Measurements from ENCODE around the gene C5orf24. TPM values are rescaled to one million over a fixed set of nuclear protein-coding genes. Genes with fewer than 3 reads are reported as not detected.

C5orf24 gene
- total and polyA plus RNA-seq, 10 of the 15 experiments (the other 5 are each of a cell fraction or from before 2014, with no cell fraction given) = 5.4 to 26.8 (median 15.6) TPM

- TF ChIP-seq IRF4 (IDR thresholded peaks at IDR 0.05; ENCODE audit: low read depth, low read length) = peak; percentile 25; the same call in 1 of the 2 replicates
- TF ChIP-seq USF1 (IDR thresholded peaks at IDR 0.05; ENCODE audit: borderline replicate concordance, extremely low read length, insufficient read depth, low read depth, low read length) = no peak
- TF ChIP-seq IKZF2 (IDR thresholded peaks at IDR 0.05) = no peak
- no peak for TF ChIP-seq CTCF (IDR thresholded peaks at IDR 0.05 in 2 of 3, conservative IDR thresholded peaks at IDR 0.05 in 1 of 3; ENCODE audit: control insufficient read depth in 2 of 3, extremely low read depth in 1 of 3, insufficient read depth in 1 of 3, low read depth in 3 of 3, low read length in 3 of 3)
- TF ChIP-seq, protein P1, sequence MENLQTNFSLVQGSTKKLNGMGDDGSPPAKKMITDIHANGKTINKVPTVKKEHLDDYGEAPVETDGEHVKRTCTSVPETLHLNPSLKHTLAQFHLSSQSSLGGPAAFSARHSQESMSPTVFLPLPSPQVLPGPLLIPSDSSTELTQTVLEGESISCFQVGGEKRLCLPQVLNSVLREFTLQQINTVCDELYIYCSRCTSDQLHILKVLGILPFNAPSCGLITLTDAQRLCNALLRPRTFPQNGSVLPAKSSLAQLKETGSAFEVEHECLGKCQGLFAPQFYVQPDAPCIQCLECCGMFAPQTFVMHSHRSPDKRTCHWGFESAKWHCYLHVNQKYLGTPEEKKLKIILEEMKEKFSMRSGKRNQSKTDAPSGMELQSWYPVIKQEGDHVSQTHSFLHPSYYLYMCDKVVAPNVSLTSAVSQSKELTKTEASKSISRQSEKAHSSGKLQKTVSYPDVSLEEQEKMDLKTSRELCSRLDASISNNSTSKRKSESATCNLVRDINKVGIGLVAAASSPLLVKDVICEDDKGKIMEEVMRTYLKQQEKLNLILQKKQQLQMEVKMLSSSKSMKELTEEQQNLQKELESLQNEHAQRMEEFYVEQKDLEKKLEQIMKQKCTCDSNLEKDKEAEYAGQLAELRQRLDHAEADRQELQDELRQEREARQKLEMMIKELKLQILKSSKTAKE (IDR thresholded peaks at IDR 0.05; ENCODE audit: low read depth, poor library complexity, severe bottlenecking) = no peak
- no peak for TF ChIP-seq MTA2 (IDR thresholded peaks at IDR 0.05; ENCODE audit: low read depth)
- TF ChIP-seq SMC3 (IDR thresholded peaks at IDR 0.05; ENCODE audit: borderline replicate concordance, low read length) = no peak
- no peak for TF ChIP-seq TBL1XR1 (IDR thresholded peaks at IDR 0.05; ENCODE audit: low read depth, low read length)
- TF ChIP-seq NR2C2 (IDR thresholded peaks at IDR 0.05; ENCODE audit: borderline replicate concordance, control insufficient read depth, insufficient read length, low read depth) = no peak
- TF ChIP-seq, protein P2, sequence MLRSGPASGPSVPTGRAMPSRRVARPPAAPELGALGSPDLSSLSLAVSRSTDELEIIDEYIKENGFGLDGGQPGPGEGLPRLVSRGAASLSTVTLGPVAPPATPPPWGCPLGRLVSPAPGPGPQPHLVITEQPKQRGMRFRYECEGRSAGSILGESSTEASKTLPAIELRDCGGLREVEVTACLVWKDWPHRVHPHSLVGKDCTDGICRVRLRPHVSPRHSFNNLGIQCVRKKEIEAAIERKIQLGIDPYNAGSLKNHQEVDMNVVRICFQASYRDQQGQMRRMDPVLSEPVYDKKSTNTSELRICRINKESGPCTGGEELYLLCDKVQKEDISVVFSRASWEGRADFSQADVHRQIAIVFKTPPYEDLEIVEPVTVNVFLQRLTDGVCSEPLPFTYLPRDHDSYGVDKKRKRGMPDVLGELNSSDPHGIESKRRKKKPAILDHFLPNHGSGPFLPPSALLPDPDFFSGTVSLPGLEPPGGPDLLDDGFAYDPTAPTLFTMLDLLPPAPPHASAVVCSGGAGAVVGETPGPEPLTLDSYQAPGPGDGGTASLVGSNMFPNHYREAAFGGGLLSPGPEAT (IDR thresholded peaks at IDR 0.05; ENCODE audit: low read depth) = peak; percentile 57
- TF ChIP-seq SMARCA5 (IDR thresholded peaks at IDR 0.05) = peak; percentile 76; the same call in 1 of the 2 replicates
- no peak for TF ChIP-seq PAX8 (IDR thresholded peaks at IDR 0.05)
- TF ChIP-seq, protein P3, sequence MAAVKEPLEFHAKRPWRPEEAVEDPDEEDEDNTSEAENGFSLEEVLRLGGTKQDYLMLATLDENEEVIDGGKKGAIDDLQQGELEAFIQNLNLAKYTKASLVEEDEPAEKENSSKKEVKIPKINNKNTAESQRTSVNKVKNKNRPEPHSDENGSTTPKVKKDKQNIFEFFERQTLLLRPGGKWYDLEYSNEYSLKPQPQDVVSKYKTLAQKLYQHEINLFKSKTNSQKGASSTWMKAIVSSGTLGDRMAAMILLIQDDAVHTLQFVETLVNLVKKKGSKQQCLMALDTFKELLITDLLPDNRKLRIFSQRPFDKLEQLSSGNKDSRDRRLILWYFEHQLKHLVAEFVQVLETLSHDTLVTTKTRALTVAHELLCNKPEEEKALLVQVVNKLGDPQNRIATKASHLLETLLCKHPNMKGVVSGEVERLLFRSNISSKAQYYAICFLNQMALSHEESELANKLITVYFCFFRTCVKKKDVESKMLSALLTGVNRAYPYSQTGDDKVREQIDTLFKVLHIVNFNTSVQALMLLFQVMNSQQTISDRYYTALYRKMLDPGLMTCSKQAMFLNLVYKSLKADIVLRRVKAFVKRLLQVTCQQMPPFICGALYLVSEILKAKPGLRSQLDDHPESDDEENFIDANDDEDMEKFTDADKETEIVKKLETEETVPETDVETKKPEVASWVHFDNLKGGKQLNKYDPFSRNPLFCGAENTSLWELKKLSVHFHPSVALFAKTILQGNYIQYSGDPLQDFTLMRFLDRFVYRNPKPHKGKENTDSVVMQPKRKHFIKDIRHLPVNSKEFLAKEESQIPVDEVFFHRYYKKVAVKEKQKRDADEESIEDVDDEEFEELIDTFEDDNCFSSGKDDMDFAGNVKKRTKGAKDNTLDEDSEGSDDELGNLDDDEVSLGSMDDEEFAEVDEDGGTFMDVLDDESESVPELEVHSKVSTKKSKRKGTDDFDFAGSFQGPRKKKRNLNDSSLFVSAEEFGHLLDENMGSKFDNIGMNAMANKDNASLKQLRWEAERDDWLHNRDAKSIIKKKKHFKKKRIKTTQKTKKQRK (IDR thresholded peaks at IDR 0.05; ENCODE audit: low read depth, low read length) = no peak
- TF ChIP-seq MEF2B (IDR thresholded peaks at IDR 0.05; ENCODE audit: partially characterized antibody, poor library complexity, severe bottlenecking) = no peak
These were observed 28.4 kb downstream of the C5orf24 start, which contains the start of gene TXNDC15 (continued) for GRCh38 chr5:134873987-134874830.

All from GM12878 (cell line).